HepG2 (cell line): ENCODE results near the gene ASCC3. TPM values are rescaled to one million over a fixed set of nuclear protein-coding genes. Genes with fewer than 3 reads are reported as not detected.

Source experiments
- ATAC-seq: fragments of 200-7000 bp; cut with Tn5 transposase; 3 replicates; pipeline ENCODE4 v1.9.1; 2020; ENCODE audit warnings: mild to moderate bottlenecking, moderate library complexity
- BruUV-seq: library from RNA; stranded (reverse); fragments of 400-500 nt; replicated peaks from 2 replicates; lab custom pipeline; 2021; lab: Mats Ljungman, UMichigan
- CTCF ChIA-PET: fragments of 300-600 bp; formaldehyde crosslinking; extraction: SDS; loops from one replicate; lab custom pipeline; 2021; ENCODE audit warnings: low total read pairs, inconsistent platforms, low intra/inter-chr PET ratio; lab: Yijun Ruan, JAX
- POLR2A ChIA-PET: fragments of 350-600 bp; sonication (Branson Sonifier 250); formaldehyde crosslinking; loops from one replicate; lab custom pipeline; 2020; ENCODE audit warnings: antibody characterized with exemption, inconsistent platforms; lab: Yijun Ruan, JAX
- DNase-seq: peaks from one replicate; pipeline ENCODE4 v3.0.0-alpha.2; 2015; ENCODE audit warnings: low spot score
- FAIRE-seq: peaks from 3 replicates; lab custom pipeline; 2011; peaks lifted over from hg19 to GRCh38; lab: Jason Lieb, UNC
- H2AFZ ChIP-seq: one replicate; pipeline ENCODE4 v1.6.1; 2011; ENCODE audit warnings: low read length, inconsistent platforms
- H3K27ac ChIP-seq: fragments of 300-600 bp; 3 replicates; pipeline ENCODE4 v1.8.0; 2011; ENCODE audit warnings: mixed run types, mild to moderate bottlenecking, mixed read lengths, low read length, inconsistent platforms; ENCODE audit not compliant: insufficient read depth; ENCODE audit errors: extremely low read length
- H3K27me3 ChIP-seq, 2 experiments: fragments of 200-600 bp in 1 of 2; 2 replicates in 1 of 2; 3 replicates in 1 of 2; pipeline versions ENCODE4 v1.6.0 to v1.8.0; 2011; ENCODE audit warnings: low read length in 2 of 2, mild to moderate bottlenecking in 2 of 2, moderate library complexity in 2 of 2, inconsistent platforms in 1 of 2; ENCODE audit not compliant: insufficient read depth in 2 of 2, control insufficient read depth in 1 of 2
- H3K36me3 ChIP-seq, 2 experiments: fragments of 200-600 bp in 1 of 2; replicated peaks in 1 of 2; 2 replicates in 1 of 2; 3 replicates in 1 of 2; pipeline versions ENCODE4 v1.5.1 to v1.8.0; 2011; ENCODE audit warnings: low read length in 2 of 2, inconsistent platforms in 1 of 2; ENCODE audit not compliant: insufficient read depth in 2 of 2, control insufficient read depth in 1 of 2
- H3K4me1 ChIP-seq: 2 replicates; pipeline ENCODE4 v1.5.1; 2012; ENCODE audit warnings: low read length, inconsistent platforms; ENCODE audit not compliant: insufficient read depth
- H3K4me2 ChIP-seq: 2 replicates; pipeline ENCODE4 v1.6.0; 2011; ENCODE audit warnings: low read depth, low read length, inconsistent platforms
- H3K4me3 ChIP-seq, 3 experiments: fragments of 200-600 bp in 1 of 3; sonication (generic), shearing (Covaris generic) in 1 of 3; replicated peaks in 1 of 3; 2 replicates each; pipeline ENCODE4 v1.5.1; 2011 to 2016; ENCODE audit warnings: low read length in 3 of 3, inconsistent platforms in 2 of 3, low read depth in 2 of 3, mild to moderate bottlenecking in 2 of 3, control low read depth in 1 of 3, mixed read lengths in 1 of 3; ENCODE audit not compliant: insufficient read depth in 1 of 3
- H3K79me2 ChIP-seq: one replicate; pipeline ENCODE4 v1.6.1; 2011; ENCODE audit warnings: low read length, inconsistent platforms; ENCODE audit not compliant: insufficient read depth
- H3K9ac ChIP-seq: 2 replicates; pipeline ENCODE4 v1.6.0; 2011; ENCODE audit warnings: mild to moderate bottlenecking, low read depth, low read length, inconsistent platforms; ENCODE audit not compliant: insufficient read depth
- H3K9me3 ChIP-seq: 2 replicates; pipeline ENCODE4 v1.5.1; 2012; ENCODE audit warnings: mild to moderate bottlenecking, low read length
- H4K20me1 ChIP-seq: 2 replicates; pipeline ENCODE4 v1.6.0; 2011; ENCODE audit warnings: inconsistent platforms, mild to moderate bottlenecking, low read length, moderate library complexity; ENCODE audit not compliant: insufficient read depth
- GLMP ChIP-seq: sonication (generic); formaldehyde crosslinking; IDR thresholded peaks from 2 replicates; pipeline ENCODE4 v1.9.0; 2021; ENCODE audit warnings: missing genetic modification reagents, mild to moderate bottlenecking, borderline replicate concordance
- HMGA1 ChIP-seq: sonication (generic); formaldehyde crosslinking; conservative IDR thresholded peaks from 2 replicates; pipeline ENCODE4 v1.4.0; 2020; ENCODE audit warnings: missing genetic modification reagents
- KAT8 ChIP-seq: IDR thresholded peaks from 2 replicates; pipeline ENCODE4 v1.6.1; 2016; ENCODE audit warnings: missing genetic modification reagents, missing compliant biosample characterization
- NCOA5 ChIP-seq: sonication (generic); formaldehyde crosslinking; IDR thresholded peaks from 2 replicates; pipeline ENCODE4 v1.4.0; 2020; ENCODE audit warnings: missing genetic modification reagents
- SYNCRIP ChIP-seq: fragments of 200-400 bp; formaldehyde crosslinking; IDR thresholded peaks from 2 replicates; pipeline ENCODE4 v1.6.1; 2018; ENCODE audit warnings: mild to moderate bottlenecking, low read depth, low read length; ENCODE audit not compliant: insufficient read depth
- ZBTB10 ChIP-seq: sonication (generic); formaldehyde crosslinking; IDR thresholded peaks from 2 replicates; pipeline ENCODE4 v1.4.0; 2020; ENCODE audit warnings: missing genetic modification reagents, borderline replicate concordance
- ZNF530 ChIP-seq: sonication (generic); formaldehyde crosslinking; IDR thresholded peaks from 2 replicates; pipeline ENCODE4 v1.5.0; 2020; ENCODE audit warnings: low read depth, mild to moderate bottlenecking, missing genetic modification reagents
- ZSCAN21 ChIP-seq: sonication (generic); formaldehyde crosslinking; IDR thresholded peaks from 2 replicates; pipeline ENCODE4 v1.8.0; 2022; ENCODE audit warnings: mild to moderate bottlenecking, missing genetic modification reagents, moderate library complexity, borderline replicate concordance
- in situ Hi-C: cut with HindIII; loops from 2 replicates; pipeline ENCODE4 v1.10.0; 2017; ENCODE audit warnings: low pct_unique_long_range_greater_than_20kb; ENCODE audit not compliant: extremely low pct_ligation_motif_present
- intact Hi-C: fragments of 100-400 bp; cut with micrococcal nuclease; formaldehyde crosslinking; loops from one replicate; pipeline ENCODE4 v1.10.0; 2022; ENCODE audit not compliant: unreplicated experiment
- polyA plus RNA-seq, 8 experiments: library from polyadenylated mRNA; depleted of rRNA in 3 of 8; stranded (reverse) in 7 of 8; unstranded in 1 of 8; fragments of >200 nt; fragmentation: Illumina TruSeq in 4 of 8; extraction: Trizol in 4 of 8; gene quantifications; 2 replicates each; pipeline versions ENCODE4 v1.2.1 to v1.2.3, GENCODE V29; 2011 to 2016; ENCODE audit warnings: low read depth in 4 of 8, missing spikeins in 1 of 8, mixed read lengths in 1 of 8; ENCODE audit not compliant: insufficient read depth in 1 of 8
- total RNA-seq, 5 experiments: library from RNA; depleted of rRNA; stranded (reverse); fragments of >200 nt; fragmentation: Illumina TruSeq; extraction: Trizol; gene quantifications; 2 replicates each; pipeline ENCODE4 v1.2.3, GENCODE V29; 2016; ENCODE audit warnings: low read depth in 1 of 5
- TF ChIP-seq, protein P1 (sequence below): sonication (generic); formaldehyde crosslinking; IDR thresholded peaks from 2 replicates; pipeline ENCODE4 v1.5.1; 2020; ENCODE audit warnings: mild to moderate bottlenecking, missing genetic modification reagents, borderline replicate concordance
- TF ChIP-seq, protein P2 (sequence below): sonication (generic); formaldehyde crosslinking; IDR thresholded peaks from 2 replicates; pipeline ENCODE4 v1.9.0; 2021; ENCODE audit warnings: missing genetic modification reagents, borderline replicate concordance
- TF ChIP-seq, protein P3 (sequence below): sonication (generic); formaldehyde crosslinking; IDR thresholded peaks from 2 replicates; pipeline ENCODE4 v1.4.0; 2020; ENCODE audit warnings: low read depth, mild to moderate bottlenecking, missing genetic modification reagents

The ASCC3 gene
- total and polyA plus RNA-seq, 2 of the 13 experiments (the other 11 are each of a cell fraction or from before 2014, with no cell fraction given): 23.1 to 55.7 TPM

DNA sequence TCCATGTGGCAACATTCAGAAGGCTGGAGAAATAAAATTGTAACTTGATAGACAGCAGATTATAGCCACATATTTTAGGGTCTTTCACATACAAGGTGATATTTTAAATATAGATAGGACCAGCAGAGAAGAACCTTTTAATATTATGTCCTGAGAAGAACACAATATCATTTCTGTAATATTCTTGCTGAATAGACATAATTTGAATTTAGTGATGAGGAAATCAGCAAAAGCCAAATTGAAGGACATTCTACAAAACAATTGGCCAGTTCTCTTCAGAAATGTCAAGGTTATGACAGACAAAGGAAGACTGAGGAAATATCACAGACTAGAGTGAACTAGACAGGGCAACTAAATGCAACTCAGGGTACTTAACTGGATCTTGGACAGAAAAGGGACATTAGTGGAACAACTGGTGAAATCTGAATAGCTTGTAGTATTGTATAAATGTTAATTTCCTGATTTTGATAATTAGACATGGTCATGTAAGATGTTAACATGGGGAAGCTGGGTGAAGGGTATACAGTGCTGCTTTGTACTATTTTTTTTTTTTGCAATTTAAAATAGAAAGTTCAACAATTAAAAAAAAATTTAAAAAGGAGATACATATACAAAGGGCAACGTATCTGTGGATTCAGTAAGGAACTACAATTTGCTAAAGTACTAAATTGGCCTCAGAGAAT is 281.9 kb downstream of the ASCC3 start (continued):
- TF ChIP-seq ZBTB10 (CRISPR knock-in tag) (no peak), NCOA5 (no peak), SYNCRIP (no peak)
- TF ChIP-seq, protein P1, sequence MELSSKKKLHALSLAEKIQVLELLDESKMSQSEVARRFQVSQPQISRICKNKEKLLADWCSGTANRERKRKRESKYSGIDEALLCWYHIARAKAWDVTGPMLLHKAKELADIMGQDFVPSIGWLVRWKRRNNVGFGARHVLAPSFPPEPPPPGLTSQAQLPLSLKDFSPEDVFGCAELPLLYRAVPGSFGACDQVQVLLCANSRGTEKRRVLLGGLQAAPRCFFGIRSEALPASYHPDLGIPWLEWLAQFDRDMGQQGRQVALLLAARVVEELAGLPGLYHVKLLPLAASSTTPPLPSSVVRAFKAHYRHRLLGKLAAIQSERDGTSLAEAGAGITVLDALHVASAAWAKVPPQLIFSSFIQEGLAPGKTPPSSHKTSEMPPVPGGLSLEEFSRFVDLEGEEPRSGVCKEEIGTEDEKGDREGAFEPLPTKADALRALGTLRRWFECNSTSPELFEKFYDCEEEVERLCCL (CRISPR knock-in tag): no peak

GRCh38 chr6:100595456-100595855 is 285.7 kb downstream of the ASCC3 start:
- in situ Hi-C loops: no loop called here
- FAIRE-seq: no peak
- H3K4me2 ChIP-seq: no peak overlapping the region
- ATAC-seq: no peak
- BruUV-seq: no TSS peak
- H3K27ac ChIP-seq: no peak overlapping the region
- DNase-seq: no peak
- no peaks in the 10 kb centered on the region for H3K27me3 ChIP-seq
- H2AFZ ChIP-seq: no peak overlapping the region
- no peaks in the 10 kb centered on the region for H3K79me2 ChIP-seq
- H3K4me3 ChIP-seq: no peak overlapping the region
- POLR2A ChIA-PET: no interaction called here
- no peaks in the 10 kb centered on the region for H3K9me3 ChIP-seq
- peaks cover 0 to 4% of the 10 kb centered on the region in 2 experiments; a peak in 3 of 5 replicates for H3K36me3 ChIP-seq
- H3K4me1 ChIP-seq: no peaks in the 10 kb centered on the region
- intact Hi-C loops: no loop called here
- TF ChIP-seq, protein P2, sequence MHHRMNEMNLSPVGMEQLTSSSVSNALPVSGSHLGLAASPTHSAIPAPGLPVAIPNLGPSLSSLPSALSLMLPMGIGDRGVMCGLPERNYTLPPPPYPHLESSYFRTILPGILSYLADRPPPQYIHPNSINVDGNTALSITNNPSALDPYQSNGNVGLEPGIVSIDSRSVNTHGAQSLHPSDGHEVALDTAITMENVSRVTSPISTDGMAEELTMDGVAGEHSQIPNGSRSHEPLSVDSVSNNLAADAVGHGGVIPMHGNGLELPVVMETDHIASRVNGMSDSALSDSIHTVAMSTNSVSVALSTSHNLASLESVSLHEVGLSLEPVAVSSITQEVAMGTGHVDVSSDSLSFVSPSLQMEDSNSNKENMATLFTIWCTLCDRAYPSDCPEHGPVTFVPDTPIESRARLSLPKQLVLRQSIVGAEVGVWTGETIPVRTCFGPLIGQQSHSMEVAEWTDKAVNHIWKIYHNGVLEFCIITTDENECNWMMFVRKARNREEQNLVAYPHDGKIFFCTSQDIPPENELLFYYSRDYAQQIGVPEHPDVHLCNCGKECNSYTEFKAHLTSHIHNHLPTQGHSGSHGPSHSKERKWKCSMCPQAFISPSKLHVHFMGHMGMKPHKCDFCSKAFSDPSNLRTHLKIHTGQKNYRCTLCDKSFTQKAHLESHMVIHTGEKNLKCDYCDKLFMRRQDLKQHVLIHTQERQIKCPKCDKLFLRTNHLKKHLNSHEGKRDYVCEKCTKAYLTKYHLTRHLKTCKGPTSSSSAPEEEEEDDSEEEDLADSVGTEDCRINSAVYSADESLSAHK (CRISPR knock-in tag): no peak
- TF ChIP-seq KAT8 (CRISPR knock-in tag) (no peak), ZNF530 (no peak), HMGA1 (CRISPR knock-in tag) (no peak), ZSCAN21 (CRISPR knock-in tag) (no peak), GLMP (no peak)
- TF ChIP-seq, protein P3, sequence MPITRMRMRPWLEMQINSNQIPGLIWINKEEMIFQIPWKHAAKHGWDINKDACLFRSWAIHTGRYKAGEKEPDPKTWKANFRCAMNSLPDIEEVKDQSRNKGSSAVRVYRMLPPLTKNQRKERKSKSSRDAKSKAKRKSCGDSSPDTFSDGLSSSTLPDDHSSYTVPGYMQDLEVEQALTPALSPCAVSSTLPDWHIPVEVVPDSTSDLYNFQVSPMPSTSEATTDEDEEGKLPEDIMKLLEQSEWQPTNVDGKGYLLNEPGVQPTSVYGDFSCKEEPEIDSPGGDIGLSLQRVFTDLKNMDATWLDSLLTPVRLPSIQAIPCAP (CRISPR knock-in tag): no peak
- no peak overlapping the region for H3K9ac ChIP-seq
- CTCF ChIA-PET: no interaction called here
- no peaks in the 10 kb centered on the region for H4K20me1 ChIP-seq
